H1 (cell line): Measurements from ENCODE around the gene FAM193A. TPM values are rescaled to one million over a fixed set of nuclear protein-coding genes. Genes with fewer than 3 reads are reported as not detected.
A peak's percentile ranks its signal among the peaks of the same experiment; 100 is the strongest.

Source experiments
- CTCF ChIA-PET: fragments of 300-600 bp; sonication (Branson Sonifier 250); formaldehyde crosslinking; loops from one replicate; lab custom pipeline; 2021; ENCODE audit not compliant: partially characterized antibody; lab: Charles Lee
- POLR2A ChIA-PET: fragments of 300-600 bp; sonication (Branson Sonifier 250); formaldehyde crosslinking; loops from one replicate; lab custom pipeline; 2021; ENCODE audit warnings: inconsistent platforms; ENCODE audit not compliant: partially characterized antibody; lab: Charles Lee
- DNase-seq, 2 experiments: peaks; one replicate each; pipeline versions ENCODE4 v3.0.0 to v3.0.0-alpha.2; 2010 to 2022; ENCODE audit warnings: low spot score in 2 of 2, low read depth in 1 of 2, mixed read lengths in 1 of 2
- FAIRE-seq: peaks from 2 replicates; lab custom pipeline; 2011; peaks lifted over from hg19 to GRCh38; lab: Jason Lieb, UNC
- H2AFZ ChIP-seq: 2 replicates; pipeline ENCODE4 v1.8.1; 2012; ENCODE audit warnings: low read length, inconsistent platforms
- H2AK5ac ChIP-seq: 2 replicates; pipeline ENCODE4 v1.6.1; 2013; ENCODE audit warnings: low read depth, low read length
- H2BK120ac ChIP-seq: replicated peaks from 2 replicates; pipeline ENCODE3; 2013; ENCODE audit warnings: low read depth, low read length, inconsistent platforms
- H2BK12ac ChIP-seq: 2 replicates; pipeline ENCODE4 v1.6.1; 2013; ENCODE audit warnings: low read depth, low read length
- H2BK15ac ChIP-seq: 2 replicates; pipeline ENCODE4 v1.6.1; 2013; ENCODE audit warnings: low read length
- H2BK20ac ChIP-seq: 2 replicates; pipeline ENCODE4 v1.6.1; 2013; ENCODE audit warnings: low read length
- H2BK5ac ChIP-seq: 2 replicates; pipeline ENCODE4 v1.6.1; 2013; ENCODE audit warnings: low read depth, low read length
- H3K14ac ChIP-seq: 2 replicates; pipeline ENCODE4 v1.6.1; 2013; ENCODE audit warnings: inconsistent platforms; ENCODE audit not compliant: insufficient read length
- H3K18ac ChIP-seq: 2 replicates; pipeline ENCODE4 v1.6.1; 2013; ENCODE audit warnings: low read length; ENCODE audit errors: extremely low read depth
- H3K23ac ChIP-seq: 2 replicates; pipeline ENCODE4 v1.6.1; 2013; ENCODE audit warnings: inconsistent platforms; ENCODE audit not compliant: insufficient read length
- H3K23me2 ChIP-seq: 2 replicates; pipeline ENCODE4 v1.6.1; 2013; ENCODE audit warnings: low read depth, low read length
- H3K27ac ChIP-seq: 2 replicates; pipeline ENCODE4 v1.6.1; 2011; ENCODE audit warnings: low read depth, low read length, inconsistent platforms
- H3K27me3 ChIP-seq, 4 experiments: replicated peaks in 1 of 4; 1 replicate in 1 of 4; 2 replicates in 3 of 4; pipeline versions ENCODE4 v1.6.1 to v1.8.1; 2011 to 2013; ENCODE audit warnings: low read length in 3 of 4, mild to moderate bottlenecking in 3 of 4, inconsistent platforms in 2 of 4, mixed read lengths in 2 of 4, moderate library complexity in 1 of 4; ENCODE audit not compliant: control insufficient read depth in 3 of 4, insufficient read depth in 3 of 4; ENCODE audit errors: extremely low read depth in 1 of 4
- H3K36me3 ChIP-seq, 4 experiments: 2 replicates each; pipeline versions ENCODE4 v1.6.1 to v1.8.1; 2011 to 2013; ENCODE audit warnings: mild to moderate bottlenecking in 4 of 4, low read length in 3 of 4, moderate library complexity in 2 of 4, control low read depth in 1 of 4, inconsistent platforms in 1 of 4; ENCODE audit not compliant: insufficient read depth in 4 of 4, control insufficient read depth in 2 of 4
- H3K4ac ChIP-seq: replicated peaks from 2 replicates; pipeline ENCODE3; 2013; ENCODE audit warnings: low read length, low read depth, mixed read lengths, inconsistent platforms; ENCODE audit not compliant: insufficient read length
- H3K4me1 ChIP-seq, 4 experiments: replicated peaks in 1 of 4; 1 replicate in 1 of 4; 2 replicates in 3 of 4; pipeline versions ENCODE4 v1.6.1 to v1.8.1; 2011 to 2013; ENCODE audit warnings: low read length in 3 of 4, inconsistent platforms in 2 of 4, mixed read lengths in 1 of 4; ENCODE audit not compliant: insufficient read depth in 4 of 4, control insufficient read depth in 3 of 4
- H3K4me2 ChIP-seq, 2 experiments: 2 replicates each; pipeline versions ENCODE4 v1.6.1 to v1.8.1; 2011 to 2013; ENCODE audit warnings: low read depth in 2 of 2, low read length in 2 of 2, control low read depth in 1 of 2, inconsistent platforms in 1 of 2, mild to moderate bottlenecking in 1 of 2; ENCODE audit not compliant: insufficient read depth in 1 of 2
- H3K4me3 ChIP-seq, 4 experiments: fragments of 200-600, 300-600 bp in 1 of 4; sonication (generic), shearing (Covaris generic), sonication (Bioruptor Twin) in 1 of 4; 2 replicates each; pipeline versions ENCODE4 v1.5.1 to v1.8.1; 2011 to 2016; ENCODE audit warnings: low read length in 4 of 4, low read depth in 3 of 4, control low read depth in 2 of 4, inconsistent platforms in 2 of 4, mild to moderate bottlenecking in 2 of 4, mixed read lengths in 1 of 4, moderate library complexity in 1 of 4; ENCODE audit not compliant: insufficient read depth in 2 of 4; ENCODE audit errors: extremely low read depth in 1 of 4
- H3K56ac ChIP-seq: replicated peaks from 2 replicates; pipeline ENCODE3; 2013; ENCODE audit warnings: low read depth, mild to moderate bottlenecking, mixed read lengths, low read length, inconsistent platforms; ENCODE audit not compliant: insufficient read length
- H3K79me1 ChIP-seq: 2 replicates; pipeline ENCODE4 v1.6.1; 2013; ENCODE audit warnings: low read depth, low read length, control low read depth
- H3K79me2 ChIP-seq, 2 experiments: 2 replicates each; pipeline versions ENCODE4 v1.6.1 to v1.8.1; 2012 to 2013; ENCODE audit warnings: low read length in 2 of 2, mild to moderate bottlenecking in 2 of 2, inconsistent platforms in 1 of 2; ENCODE audit not compliant: insufficient read depth in 2 of 2, control insufficient read depth in 1 of 2
- H3K9ac ChIP-seq, 4 experiments: replicated peaks in 1 of 4; 1 replicate in 1 of 4; 2 replicates in 3 of 4; pipeline versions ENCODE4 v1.6.1 to v1.8.1; 2011 to 2013; ENCODE audit warnings: low read depth in 3 of 4, low read length in 3 of 4, control low read depth in 2 of 4, mild to moderate bottlenecking in 2 of 4, moderate library complexity in 2 of 4, inconsistent platforms in 1 of 4; ENCODE audit errors: extremely low read depth in 1 of 4
- H3K9me3 ChIP-seq, 2 experiments: 2 replicates each; pipeline versions ENCODE4 v1.6.1 to v1.8.1; 2012 to 2013; ENCODE audit warnings: mild to moderate bottlenecking in 2 of 2, moderate library complexity in 2 of 2, control low read depth in 1 of 2, inconsistent platforms in 1 of 2, low read depth in 1 of 2, low read length in 1 of 2, mixed read lengths in 1 of 2; ENCODE audit not compliant: insufficient read depth in 2 of 2
- H4K20me1 ChIP-seq, 2 experiments: replicated peaks in 1 of 2; 2 replicates each; pipeline versions ENCODE3 to v1.8.1; 2011 to 2013; ENCODE audit warnings: inconsistent platforms in 2 of 2, low read length in 2 of 2, mild to moderate bottlenecking in 1 of 2; ENCODE audit not compliant: insufficient read depth in 2 of 2, control insufficient read depth in 1 of 2
- H4K5ac ChIP-seq: 2 replicates; pipeline ENCODE4 v1.6.1; 2013; ENCODE audit warnings: low read length, low read depth, mixed read lengths, inconsistent platforms; ENCODE audit not compliant: insufficient read length
- H4K8ac ChIP-seq: 2 replicates; pipeline ENCODE4 v1.8.0; 2013; ENCODE audit warnings: mild to moderate bottlenecking, moderate library complexity, low read length, inconsistent platforms; ENCODE audit not compliant: insufficient read depth; ENCODE audit errors: extremely low read depth
- H4K91ac ChIP-seq: replicated peaks from 2 replicates; pipeline ENCODE3; 2013; ENCODE audit warnings: low read length, mixed read lengths, inconsistent platforms; ENCODE audit not compliant: insufficient read length
- KDM1A ChIP-seq: fragments of 200-600, 300-600 bp; sonication (generic); IDR thresholded peaks from 2 replicates; pipeline ENCODE4 v1.7.1; 2016; ENCODE audit warnings: mild to moderate bottlenecking, low read length, borderline replicate concordance
- TBP ChIP-seq: IDR thresholded peaks from 2 replicates; pipeline ENCODE4 v1.6.1; 2011; ENCODE audit warnings: low read depth, low read length, improper control_type of control experiment
- WGBS, 2 experiments: shearing (Covaris generic) in 1 of 2; methylation state at CpG; one replicate each; pipeline versions ENCODE4 v1.1.6 to v1.1.7; 2013 to 2015; ENCODE audit warnings: low lambda C conversion rate in 2 of 2, mixed read lengths in 2 of 2, inconsistent platforms in 1 of 2, low coverage in 1 of 2, missing lambda C conversion rate in 1 of 2; ENCODE audit not compliant: insufficient replicate concordance in 2 of 2, insufficient coverage in 1 of 2, insufficient read length in 1 of 2; ENCODE audit errors: extremely low coverage in 1 of 2, missing lambda C conversion rate in 1 of 2; 5-methylcytosine and 5-hydroxymethylcytosine counted together
- polyA plus RNA-seq, 7 experiments: library from polyadenylated mRNA; depleted of rRNA in 3 of 7; stranded (reverse) in 5 of 7; unstranded in 2 of 7; fragments of >200 nt in 5 of 7; fragments of 200-250 nt in 2 of 7; gene quantifications; 1 replicate in 5 of 7; 2 replicates in 1 of 7; 4 replicates in 1 of 7; pipeline versions ENCODE4 v1.2.1 to v1.2.3, GENCODE V29; 2011 to 2013; ENCODE audit warnings: missing spikeins in 2 of 7, mixed read lengths in 2 of 7
- total RNA-seq: library from RNA; stranded (reverse); fragmentation: NEBNext Ultra II Directional; extraction: Animal tissue kit (Norgen Biotek cat#: 25700); gene quantifications from 2 replicates; pipeline ENCODE4 v1.2.1, GENCODE V29; 2021

The FAM193A gene
- total and polyA plus RNA-seq, 2 of the 8 experiments (the other 6 are each of a cell fraction or from before 2014, with no cell fraction given), result 8.7 to 26.2 TPM

GRCh38 chr4:2689825-2690700, 153.6 kb downstream of the FAM193A start:
- Histone ChIP-seq H3K9me3 (no peaks in the 10 kb centered on the region), H3K4me2 (no peak overlapping the region), H3K23ac (no peak overlapping the region), H4K20me1 (peaks cover 2% of the 10 kb centered on the region in 2 experiments), H2AK5ac (no peak overlapping the region), H4K91ac (no peak overlapping the region), H2BK15ac (no peak overlapping the region), H4K5ac (no peak overlapping the region), H3K36me3 (peaks cover 19 to 30% (median 25%) of the 10 kb centered on the region in 4 experiments; a peak in 6 of 8 replicates), H3K56ac (no peak overlapping the region), H3K18ac (no peak overlapping the region), H2BK20ac (no peak overlapping the region), H2BK5ac (no peak overlapping the region), H2BK120ac (no peak overlapping the region), H3K9ac (no peak overlapping the region), H2AFZ (no peak overlapping the region), H3K14ac (no peak overlapping the region), H3K4ac (no peak overlapping the region), H3K27me3 (no peaks in the 10 kb centered on the region), H3K4me3 (no peak overlapping the region), H3K27ac (no peak overlapping the region), H2BK12ac (no peak overlapping the region), H4K8ac (peak overlapping the region; percentile 45), H3K23me2 (no peaks in the 10 kb centered on the region; the same call in 1 of the 2 replicates), H3K79me1 (no peaks in the 10 kb centered on the region; the same call in 1 of the 2 replicates), H3K4me1 (no peaks in the 10 kb centered on the region), H3K79me2 (no peaks in the 10 kb centered on the region)
- DNase-seq (no peak), FAIRE-seq (no peak)
- POLR2A ChIA-PET, result no interaction called here
- WGBS, 2 experiments, result 92% methylated on average over 19 of the region's 19 CpGs; no CpG with 5 or more reads in 1 of the 2 experiments
- TF ChIP-seq KDM1A (0 out of 2 replicates have a peak, but pooled peaks have one; percentile 25), TBP (no peak)
- CTCF ChIA-PET, result interaction anchor here (0.6 to 1.2 kb wide), 2 partner anchors 16 to 137 kb away, joined by 3 to 6 read pairs; no protein-coding TSS in a partner anchor
